HEK293T (cell line): ENCODE data around the gene ZNF511.

ENCODE experiments used
- ARNT ChIP-seq: fragments of 450-650 bp; IDR thresholded peaks from 2 replicates; pipeline ENCODE4 v1.6.1; 2017; ENCODE audit warnings: mild to moderate bottlenecking
- BHLHE40 ChIP-seq: fragments of 450-650 bp; IDR thresholded peaks from 2 replicates; pipeline ENCODE4 v1.6.1; 2016; ENCODE audit warnings: mild to moderate bottlenecking, moderate library complexity, borderline replicate concordance
- CTBP1 ChIP-seq: fragments of 450-650 bp; IDR thresholded peaks from 2 replicates; pipeline ENCODE4 v1.6.1; 2016; ENCODE audit warnings: borderline replicate concordance
- FOXA1 ChIP-seq: fragments of 450-650 bp; IDR thresholded peaks from 2 replicates; pipeline ENCODE4 v1.6.1; 2016; ENCODE audit warnings: mild to moderate bottlenecking
- FOXK2 ChIP-seq: fragments of 450-650 bp; IDR thresholded peaks from 2 replicates; pipeline ENCODE4 v1.6.1; 2016; ENCODE audit warnings: mild to moderate bottlenecking
- FOXM1 ChIP-seq: fragments of 450-650 bp; IDR thresholded peaks from 2 replicates; pipeline ENCODE4 v1.6.1; 2017; ENCODE audit warnings: mild to moderate bottlenecking, borderline replicate concordance
- HDGF ChIP-seq: fragments of 450-650 bp; IDR thresholded peaks from 2 replicates; pipeline ENCODE4 v1.6.1; 2017; ENCODE audit warnings: antibody characterized with exemption, borderline replicate concordance
- L3MBTL2 ChIP-seq: fragments of 450-650 bp; conservative IDR thresholded peaks from 2 replicates; pipeline ENCODE4 v1.6.1; 2016; ENCODE audit warnings: mild to moderate bottlenecking
- LEF1 ChIP-seq: fragments of 450-650 bp; IDR thresholded peaks from 2 replicates; pipeline ENCODE4 v1.6.1; 2017; ENCODE audit warnings: mild to moderate bottlenecking, borderline replicate concordance
- SP1 ChIP-seq: fragments of 450-650 bp; IDR thresholded peaks from 2 replicates; pipeline ENCODE4 v1.6.1; 2017
- SUZ12 ChIP-seq: fragments of 450-650 bp; IDR thresholded peaks from 2 replicates; pipeline ENCODE4 v1.6.1; 2016; ENCODE audit warnings: mild to moderate bottlenecking
- ZNF384 ChIP-seq: fragments of 450-650 bp; IDR thresholded peaks from 2 replicates; pipeline ENCODE4 v1.6.1; 2016
- TF ChIP-seq, protein P1 (sequence below): fragments of 450-650 bp; IDR thresholded peaks from 2 replicates; pipeline ENCODE4 v1.6.1; 2016

DNA sequence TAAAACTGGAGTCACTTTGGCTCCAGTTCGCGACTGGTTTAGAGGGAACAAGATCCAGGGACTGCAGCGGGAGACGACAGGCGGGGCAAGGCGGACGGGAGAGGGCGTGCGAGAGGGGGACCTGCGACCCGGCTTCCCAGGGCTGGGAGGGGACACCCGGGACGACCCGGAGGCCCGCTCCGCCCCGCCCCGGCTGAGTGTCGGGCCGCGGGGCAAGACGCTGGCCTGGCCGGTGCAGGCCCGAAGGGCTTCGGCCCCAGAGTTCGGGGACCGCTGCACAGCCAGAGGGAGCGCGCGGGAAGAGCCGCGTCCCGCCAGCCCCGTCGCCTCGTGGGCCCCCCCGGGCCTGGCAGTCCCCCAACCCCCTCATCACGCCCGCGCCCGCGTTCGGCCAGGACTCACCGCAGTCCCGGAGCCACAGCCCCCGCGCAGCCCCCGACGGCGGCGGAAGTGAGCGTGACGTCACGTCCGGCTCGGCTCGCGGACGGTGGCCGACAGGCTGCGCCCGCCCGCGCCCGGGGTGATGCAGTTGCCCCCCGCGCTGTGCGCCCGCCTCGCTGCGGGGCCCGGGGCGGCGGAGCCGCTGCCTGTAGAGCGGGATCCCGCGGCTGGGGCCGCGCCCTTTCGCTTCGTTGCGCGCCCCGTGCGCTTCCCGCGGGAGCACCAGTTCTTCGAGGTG is at the start of gene ZNF511, which contains the start of gene TUBGCP2:
- TF ChIP-seq SP1 (no peak), FOXM1 (peak; percentile 95; the same call in 1 of the 2 replicates), LEF1 (peak; percentile 78; the same call in 1 of the 2 replicates), HDGF (no peak), BHLHE40 (no peak), ARNT (peak; percentile 60), ZNF384 (no peak), FOXA1 (no peak), SUZ12 (no peak), CTBP1 (no peak), FOXK2 (no peak), L3MBTL2 (no peak)
- TF ChIP-seq, protein P1, sequence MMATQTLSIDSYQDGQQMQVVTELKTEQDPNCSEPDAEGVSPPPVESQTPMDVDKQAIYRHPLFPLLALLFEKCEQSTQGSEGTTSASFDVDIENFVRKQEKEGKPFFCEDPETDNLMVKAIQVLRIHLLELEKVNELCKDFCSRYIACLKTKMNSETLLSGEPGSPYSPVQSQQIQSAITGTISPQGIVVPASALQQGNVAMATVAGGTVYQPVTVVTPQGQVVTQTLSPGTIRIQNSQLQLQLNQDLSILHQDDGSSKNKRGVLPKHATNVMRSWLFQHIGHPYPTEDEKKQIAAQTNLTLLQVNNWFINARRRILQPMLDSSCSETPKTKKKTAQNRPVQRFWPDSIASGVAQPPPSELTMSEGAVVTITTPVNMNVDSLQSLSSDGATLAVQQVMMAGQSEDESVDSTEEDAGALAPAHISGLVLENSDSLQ = no peak
